Nephron progenitor cell (in vitro differentiated cells): Measurements from ENCODE around the gene STOX1.
"Not testable (repeated sequence)": the region's sequence is repeated elsewhere in the genome, so short reads cannot be mapped to it uniquely, and the experiment has no call there.

Experiments used
- DNase-seq: peaks from one replicate; pipeline ENCODE4 v3.0.0; 2021
- H3K27ac Mint-ChIP-seq: 2 replicates; pipeline ENCODE4 v1.8.0; 2021; ENCODE audit warnings: mild to moderate bottlenecking, moderate library complexity, mixed read lengths
- H3K27me3 Mint-ChIP-seq: 2 replicates; pipeline ENCODE4 v1.8.0; 2021; ENCODE audit warnings: mild to moderate bottlenecking, low read depth, mixed read lengths; ENCODE audit not compliant: poor library complexity
- H3K36me3 Mint-ChIP-seq: 2 replicates; pipeline ENCODE4 v1.8.0; 2021; ENCODE audit warnings: low read depth, mixed read lengths
- H3K4me1 Mint-ChIP-seq: 2 replicates; pipeline ENCODE4 v1.8.0; 2021; ENCODE audit warnings: mixed read lengths
- H3K4me3 Mint-ChIP-seq: 2 replicates; pipeline ENCODE4 v1.8.0; 2021; ENCODE audit warnings: mild to moderate bottlenecking, moderate library complexity, mixed read lengths
- H3K9me3 Mint-ChIP-seq: 2 replicates; pipeline ENCODE4 v1.8.0; 2021; ENCODE audit warnings: mild to moderate bottlenecking, moderate library complexity, mixed read lengths
- TF ChIP-seq, protein P1 (sequence below): fragments of 200-600 bp; sonication (generic); IDR thresholded peaks from 2 replicates; pipeline ENCODE4 v1.5.0; 2021; ENCODE audit warnings: antibody characterized with exemption

STOX1 gene

DNA sequence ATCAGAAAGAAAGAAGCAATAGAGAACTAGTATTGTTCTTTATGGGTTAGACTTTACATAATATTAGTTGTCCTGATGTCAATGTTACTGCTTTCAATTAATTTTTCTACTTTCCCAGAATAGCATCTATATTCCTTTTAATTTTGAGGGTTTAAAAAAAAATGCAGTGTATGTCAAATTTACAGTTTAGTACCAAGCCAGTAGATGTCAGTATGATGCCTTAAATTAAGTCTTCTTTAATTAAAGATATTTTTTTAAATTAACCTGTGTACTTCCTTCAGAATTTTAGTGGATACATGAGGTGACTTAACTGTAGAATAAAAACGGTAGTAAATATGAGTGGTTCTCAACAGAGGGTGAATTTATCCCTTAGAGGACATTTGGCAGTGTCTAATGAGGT lies 35.2 kb upstream of the STOX1 start:
- Mint-ChIP-seq H3K9me3 (no peaks in the 10 kb centered on the region), H3K27ac (no peak overlapping the region), H3K27me3 (no peaks in the 10 kb centered on the region), H3K4me3 (no peak overlapping the region), H3K4me1 (no peaks in the 10 kb centered on the region), H3K36me3 (peaks cover 65% of the 10 kb centered on the region)
- TF ChIP-seq, protein P1, sequence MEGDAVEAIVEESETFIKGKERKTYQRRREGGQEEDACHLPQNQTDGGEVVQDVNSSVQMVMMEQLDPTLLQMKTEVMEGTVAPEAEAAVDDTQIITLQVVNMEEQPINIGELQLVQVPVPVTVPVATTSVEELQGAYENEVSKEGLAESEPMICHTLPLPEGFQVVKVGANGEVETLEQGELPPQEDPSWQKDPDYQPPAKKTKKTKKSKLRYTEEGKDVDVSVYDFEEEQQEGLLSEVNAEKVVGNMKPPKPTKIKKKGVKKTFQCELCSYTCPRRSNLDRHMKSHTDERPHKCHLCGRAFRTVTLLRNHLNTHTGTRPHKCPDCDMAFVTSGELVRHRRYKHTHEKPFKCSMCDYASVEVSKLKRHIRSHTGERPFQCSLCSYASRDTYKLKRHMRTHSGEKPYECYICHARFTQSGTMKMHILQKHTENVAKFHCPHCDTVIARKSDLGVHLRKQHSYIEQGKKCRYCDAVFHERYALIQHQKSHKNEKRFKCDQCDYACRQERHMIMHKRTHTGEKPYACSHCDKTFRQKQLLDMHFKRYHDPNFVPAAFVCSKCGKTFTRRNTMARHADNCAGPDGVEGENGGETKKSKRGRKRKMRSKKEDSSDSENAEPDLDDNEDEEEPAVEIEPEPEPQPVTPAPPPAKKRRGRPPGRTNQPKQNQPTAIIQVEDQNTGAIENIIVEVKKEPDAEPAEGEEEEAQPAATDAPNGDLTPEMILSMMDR = no peak
- DNase-seq = no peak

DNA sequence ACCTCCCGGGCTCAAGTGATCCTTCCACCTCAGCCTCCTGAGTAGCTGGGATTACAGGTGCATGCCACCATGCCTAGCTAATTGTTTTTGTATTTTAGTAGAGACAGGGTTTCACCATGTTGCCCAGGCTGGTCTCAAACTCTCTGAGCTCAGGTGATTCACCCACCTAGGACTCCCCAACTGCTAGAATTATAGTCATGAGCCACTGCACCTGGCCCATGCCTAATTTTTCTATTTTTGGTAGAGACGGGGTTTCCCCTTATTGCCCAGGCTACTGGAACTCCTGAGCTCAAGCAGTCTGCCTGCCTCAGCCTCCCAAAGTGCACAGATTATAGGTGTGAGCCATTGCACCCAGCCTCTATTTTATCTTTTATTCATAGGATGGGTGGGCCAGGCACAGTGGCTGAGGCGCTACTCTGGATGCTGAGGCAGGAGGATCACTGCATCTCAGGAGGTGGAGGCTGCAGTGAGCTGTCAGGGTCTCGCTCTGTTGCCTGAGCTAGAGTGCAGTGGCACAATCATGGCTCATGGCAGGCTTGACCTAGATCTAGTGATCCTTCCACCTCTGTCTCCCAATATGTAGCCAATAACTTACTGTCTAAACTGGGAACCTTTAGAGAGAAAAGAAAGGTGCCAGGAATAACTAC lies 31.3 kb upstream of the STOX1 start:
- no peak overlapping the region for H3K27ac Mint-ChIP-seq
- H3K9me3 Mint-ChIP-seq = no peaks in the 10 kb centered on the region
- H3K4me3 Mint-ChIP-seq = no peak overlapping the region
- peaks cover 63% of the 10 kb centered on the region for H3K36me3 Mint-ChIP-seq
- no peaks in the 10 kb centered on the region for H3K4me1 Mint-ChIP-seq
- H3K27me3 Mint-ChIP-seq = no peaks in the 10 kb centered on the region
- TF ChIP-seq, protein P1 = no peak
- no peak for DNase-seq

DNA sequence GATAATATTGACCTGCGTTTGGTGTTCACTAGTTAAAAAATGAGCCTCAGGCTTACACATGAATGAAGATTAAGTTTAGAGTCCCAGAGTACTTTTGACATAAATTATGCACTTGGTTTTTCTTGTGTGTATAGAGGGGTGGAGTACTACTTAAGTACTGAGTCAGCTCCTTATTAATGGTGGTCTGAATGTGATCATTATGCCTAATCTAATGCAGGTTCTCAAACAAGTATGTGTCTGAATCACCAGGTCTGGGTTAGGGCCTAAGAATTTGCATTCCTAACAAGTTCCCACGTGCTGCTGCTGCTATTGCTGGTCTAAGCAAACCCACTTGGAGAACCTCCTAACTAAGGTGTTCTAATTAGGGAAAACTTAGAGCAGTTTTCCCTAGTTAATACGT lies 30.7 kb upstream of the STOX1 start:
- no peak for DNase-seq
- peak overlapping the region; percentile 75 for H3K27ac Mint-ChIP-seq
- peaks cover 63% of the 10 kb centered on the region for H3K36me3 Mint-ChIP-seq
- no peaks in the 10 kb centered on the region for H3K27me3 Mint-ChIP-seq
- TF ChIP-seq, protein P1 = no peak
- no peak overlapping the region for H3K4me3 Mint-ChIP-seq
- no peaks in the 10 kb centered on the region for H3K9me3 Mint-ChIP-seq
- no peaks in the 10 kb centered on the region for H3K4me1 Mint-ChIP-seq

DNA sequence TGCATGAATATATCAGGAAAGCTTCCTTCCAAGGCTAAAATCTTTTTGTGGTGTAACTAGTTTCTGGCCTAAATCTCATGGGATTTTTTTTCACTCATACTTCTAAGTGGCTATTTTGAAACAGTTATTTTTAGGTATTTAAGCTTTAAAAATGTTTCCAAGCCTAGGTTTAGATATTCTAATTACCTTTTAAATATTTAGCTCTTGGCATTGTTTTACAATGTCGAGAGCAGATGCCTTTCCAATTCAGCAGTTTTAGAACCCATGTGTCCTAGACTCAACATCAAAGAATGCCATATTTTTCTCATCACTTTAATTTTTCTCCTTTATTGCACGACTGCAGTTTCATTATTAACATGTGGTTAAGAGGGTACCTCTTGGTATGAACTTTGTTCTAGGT lies 27.1 kb upstream of the STOX1 start:
- Mint-ChIP-seq H3K27ac (no peak overlapping the region), H3K27me3 (no peaks in the 10 kb centered on the region), H3K36me3 (peaks cover 42% of the 10 kb centered on the region), H3K9me3 (no peaks in the 10 kb centered on the region), H3K4me1 (no peaks in the 10 kb centered on the region), H3K4me3 (no peak overlapping the region)
- no peak for DNase-seq
- TF ChIP-seq, protein P1 = no peak

DNA sequence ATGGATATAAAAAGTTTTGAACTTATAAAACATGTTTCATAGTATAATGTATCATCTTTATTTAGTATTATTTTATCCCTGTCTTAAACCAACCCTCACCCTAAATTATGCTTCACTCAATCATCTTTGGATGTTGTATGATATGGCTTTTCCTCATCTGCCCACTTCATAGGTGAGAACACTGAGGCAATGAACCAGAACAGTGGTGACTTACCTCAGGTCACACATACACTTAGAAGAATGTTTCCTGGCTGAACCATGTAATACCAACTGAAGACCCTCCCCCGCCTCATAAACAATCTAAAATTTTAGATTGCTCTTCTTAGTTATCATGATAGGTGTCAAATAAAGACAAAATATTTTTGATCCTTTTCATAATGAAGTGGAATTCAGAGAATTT lies 22.6 kb upstream of the STOX1 start:
- Mint-ChIP-seq H3K9me3 (no peaks in the 10 kb centered on the region), H3K4me1 (no peaks in the 10 kb centered on the region), H3K36me3 (peaks cover 15% of the 10 kb centered on the region), H3K27ac (no peak overlapping the region), H3K27me3 (no peaks in the 10 kb centered on the region), H3K4me3 (no peak overlapping the region)
- DNase-seq = no peak
- TF ChIP-seq, protein P1 = no peak

DNA sequence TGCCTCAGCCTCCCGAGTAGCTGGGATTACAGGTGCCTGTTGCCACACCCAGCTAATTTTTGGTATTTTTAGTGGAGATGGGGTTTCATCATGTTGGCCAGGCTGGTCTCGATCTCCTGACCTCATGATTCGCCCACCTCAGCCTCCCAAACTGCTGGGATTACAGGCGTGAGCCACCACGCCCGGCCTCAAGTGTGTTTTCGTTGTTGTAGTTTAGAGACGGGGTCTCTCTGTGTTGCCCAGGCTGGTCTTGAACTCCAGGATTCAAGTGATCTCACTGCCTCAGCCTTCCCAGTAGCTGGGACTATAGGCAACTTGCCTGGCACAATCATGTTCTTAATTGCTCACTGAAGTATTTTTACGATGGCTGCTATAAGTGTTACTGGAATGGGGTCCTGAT lies 16.5 kb upstream of the STOX1 start:
- H3K27me3 Mint-ChIP-seq, DNase-seq, H3K9me3 Mint-ChIP-seq, H3K36me3 Mint-ChIP-seq, H3K27ac Mint-ChIP-seq, H3K4me3 Mint-ChIP-seq, H3K4me1 Mint-ChIP-seq: not testable (repeated sequence)
